B cell (primary cell): ENCODE measurements around the gene IL17B.

Experiments
- CTCF ChIP-seq: fragments of 200-600 bp; IDR thresholded peaks from one replicate; pipeline ENCODE4 v1.8.0; 2022; ENCODE audit warnings: antibody characterized with exemption, mild to moderate bottlenecking
- EZH2 ChIP-seq: IDR thresholded peaks from 2 replicates; pipeline ENCODE4 v1.6.1; 2012; ENCODE audit warnings: borderline replicate concordance, low read depth, mild to moderate bottlenecking, moderate library complexity, low read length; ENCODE audit not compliant: insufficient read depth, poor library complexity, severe bottlenecking

GRCh38 chr5:149410721-149411432, 31.8 kb upstream of the IL17B start:
- TF ChIP-seq CTCF (no peak), EZH2 (no peak)
